ENCODE data around the gene RTP4.
"Not testable (repeated sequence)": the region's sequence is repeated elsewhere in the genome, so short reads cannot be mapped to it uniquely, and the experiment has no call there.

Gene RTP4

DNA sequence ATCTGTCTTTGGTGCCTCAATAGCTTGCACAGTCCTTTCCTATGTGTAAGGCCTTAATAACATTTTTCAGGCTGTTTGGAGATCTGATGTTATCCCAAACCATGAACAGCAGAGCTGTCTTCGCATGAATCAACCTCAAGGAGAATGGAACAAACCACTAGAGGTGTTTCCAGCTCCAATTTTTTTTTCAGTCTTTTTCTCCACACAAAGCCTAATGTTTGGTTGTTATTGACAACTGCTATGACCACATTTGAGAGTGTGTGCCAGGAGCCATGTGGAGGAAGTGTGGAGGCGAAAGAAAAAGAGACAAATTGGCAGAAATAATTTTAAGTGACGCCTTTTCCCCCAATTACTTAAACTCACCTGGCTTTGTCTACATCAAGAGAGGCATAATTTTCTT, 38.7 kb downstream of the RTP4 start:
- no peak overlapping the region for H3K4me3 ChIP-seq (replicated peaks; ENCODE audit: insufficient read depth, low read length)
- no peak overlapping the region for H3K27ac ChIP-seq (replicated peaks)
- TF ChIP-seq GABPA (IDR thresholded peaks at IDR 0.05; ENCODE audit: low read depth): no peak
- TF ChIP-seq, protein P1, sequence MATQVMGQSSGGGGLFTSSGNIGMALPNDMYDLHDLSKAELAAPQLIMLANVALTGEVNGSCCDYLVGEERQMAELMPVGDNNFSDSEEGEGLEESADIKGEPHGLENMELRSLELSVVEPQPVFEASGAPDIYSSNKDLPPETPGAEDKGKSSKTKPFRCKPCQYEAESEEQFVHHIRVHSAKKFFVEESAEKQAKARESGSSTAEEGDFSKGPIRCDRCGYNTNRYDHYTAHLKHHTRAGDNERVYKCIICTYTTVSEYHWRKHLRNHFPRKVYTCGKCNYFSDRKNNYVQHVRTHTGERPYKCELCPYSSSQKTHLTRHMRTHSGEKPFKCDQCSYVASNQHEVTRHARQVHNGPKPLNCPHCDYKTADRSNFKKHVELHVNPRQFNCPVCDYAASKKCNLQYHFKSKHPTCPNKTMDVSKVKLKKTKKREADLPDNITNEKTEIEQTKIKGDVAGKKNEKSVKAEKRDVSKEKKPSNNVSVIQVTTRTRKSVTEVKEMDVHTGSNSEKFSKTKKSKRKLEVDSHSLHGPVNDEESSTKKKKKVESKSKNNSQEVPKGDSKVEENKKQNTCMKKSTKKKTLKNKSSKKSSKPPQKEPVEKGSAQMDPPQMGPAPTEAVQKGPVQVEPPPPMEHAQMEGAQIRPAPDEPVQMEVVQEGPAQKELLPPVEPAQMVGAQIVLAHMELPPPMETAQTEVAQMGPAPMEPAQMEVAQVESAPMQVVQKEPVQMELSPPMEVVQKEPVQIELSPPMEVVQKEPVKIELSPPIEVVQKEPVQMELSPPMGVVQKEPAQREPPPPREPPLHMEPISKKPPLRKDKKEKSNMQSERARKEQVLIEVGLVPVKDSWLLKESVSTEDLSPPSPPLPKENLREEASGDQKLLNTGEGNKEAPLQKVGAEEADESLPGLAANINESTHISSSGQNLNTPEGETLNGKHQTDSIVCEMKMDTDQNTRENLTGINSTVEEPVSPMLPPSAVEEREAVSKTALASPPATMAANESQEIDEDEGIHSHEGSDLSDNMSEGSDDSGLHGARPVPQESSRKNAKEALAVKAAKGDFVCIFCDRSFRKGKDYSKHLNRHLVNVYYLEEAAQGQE (IDR thresholded peaks at IDR 0.05; ENCODE audit: insufficient replicate concordance, low read depth): no peak
- TF ChIP-seq, protein P2, sequence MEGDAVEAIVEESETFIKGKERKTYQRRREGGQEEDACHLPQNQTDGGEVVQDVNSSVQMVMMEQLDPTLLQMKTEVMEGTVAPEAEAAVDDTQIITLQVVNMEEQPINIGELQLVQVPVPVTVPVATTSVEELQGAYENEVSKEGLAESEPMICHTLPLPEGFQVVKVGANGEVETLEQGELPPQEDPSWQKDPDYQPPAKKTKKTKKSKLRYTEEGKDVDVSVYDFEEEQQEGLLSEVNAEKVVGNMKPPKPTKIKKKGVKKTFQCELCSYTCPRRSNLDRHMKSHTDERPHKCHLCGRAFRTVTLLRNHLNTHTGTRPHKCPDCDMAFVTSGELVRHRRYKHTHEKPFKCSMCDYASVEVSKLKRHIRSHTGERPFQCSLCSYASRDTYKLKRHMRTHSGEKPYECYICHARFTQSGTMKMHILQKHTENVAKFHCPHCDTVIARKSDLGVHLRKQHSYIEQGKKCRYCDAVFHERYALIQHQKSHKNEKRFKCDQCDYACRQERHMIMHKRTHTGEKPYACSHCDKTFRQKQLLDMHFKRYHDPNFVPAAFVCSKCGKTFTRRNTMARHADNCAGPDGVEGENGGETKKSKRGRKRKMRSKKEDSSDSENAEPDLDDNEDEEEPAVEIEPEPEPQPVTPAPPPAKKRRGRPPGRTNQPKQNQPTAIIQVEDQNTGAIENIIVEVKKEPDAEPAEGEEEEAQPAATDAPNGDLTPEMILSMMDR (IDR thresholded peaks at IDR 0.05; ENCODE audit: insufficient read depth, low read length): no peak
- no peak for TF ChIP-seq POLR2AphosphoS5 (IDR thresholded peaks at IDR 0.05; ENCODE audit: low read depth)
- no peak for TF ChIP-seq SPI1 (IDR thresholded peaks at IDR 0.05; ENCODE audit: borderline replicate concordance, low read depth)
- peaks cover 3% of the 10 kb centered on the region for H3K27me3 ChIP-seq (ENCODE audit: insufficient read depth, poor library complexity, severe bottlenecking)
- DNase-seq (ENCODE audit: low read depth in 1 of 2, low spot score in 1 of 2): no peak

DNA sequence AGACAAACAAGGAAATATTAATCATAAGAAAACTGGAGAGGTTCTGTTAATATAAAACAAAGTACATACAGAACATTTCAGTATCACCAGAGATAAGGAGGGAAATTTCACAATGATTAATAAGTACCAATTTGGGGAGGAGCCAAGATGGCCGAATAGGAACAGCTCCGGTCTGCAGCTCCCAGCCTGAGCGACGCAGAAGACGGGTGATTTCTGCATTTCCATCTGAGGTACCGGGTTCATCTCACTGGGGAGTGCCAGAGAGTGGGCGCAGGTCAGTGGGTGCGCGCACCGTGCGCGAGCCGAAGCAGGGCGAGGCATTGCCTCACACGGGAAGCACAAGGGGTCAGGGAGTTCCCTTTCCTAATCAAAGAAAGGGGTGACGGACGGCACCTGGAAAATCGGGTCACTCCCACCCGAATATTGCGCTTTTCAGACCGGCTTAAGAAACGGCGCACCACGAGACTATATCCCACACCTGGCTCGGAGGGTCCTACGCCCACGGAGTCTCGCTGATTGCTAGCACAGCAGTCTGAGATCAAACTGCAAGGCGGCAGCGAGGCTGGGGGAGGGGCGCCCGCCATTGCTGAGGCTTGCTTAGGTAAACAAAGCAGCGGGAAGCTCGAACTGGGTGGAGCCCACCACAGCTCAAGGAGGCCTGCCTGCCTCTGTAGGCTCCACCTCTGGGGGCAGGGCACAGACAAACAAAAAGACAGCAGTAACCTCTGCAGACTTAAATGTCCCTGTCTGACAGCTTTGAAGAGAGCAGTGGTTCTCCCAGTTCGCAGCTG, 44.0 kb downstream of the RTP4 start:
- not testable (repeated sequence) for H3K27ac ChIP-seq (replicated peaks); H3K27me3 ChIP-seq (ENCODE audit: insufficient read depth, poor library complexity, severe bottlenecking); DNase-seq (ENCODE audit: low read depth in 1 of 2, low spot score in 1 of 2); H3K4me3 ChIP-seq (replicated peaks; ENCODE audit: insufficient read depth, low read length)
